ENCODE results near the gene SP5. TPM values are rescaled to one million over a fixed set of nuclear protein-coding genes. Genes with fewer than 3 reads are reported as not detected.

The SP5 gene
- total RNA-seq, 4 donors from 2014 or later: 0.29 to 0.44 (median 0.39) TPM; not detected in 1

GRCh38 chr2:170711774-170712652, 3.1 kb upstream of the SP5 start:
- H3K4me1 ChIP-seq: peaks cover 4 to 13% of the 10 kb centered on the region in 2 donors
- H3K27ac ChIP-seq: no peak overlapping the region
- H3K4me3 ChIP-seq: peak overlapping the region in 1 of 4 donors; percentile 21
- H3K9me3 ChIP-seq: no peaks in the 10 kb centered on the region
- peaks cover 68 to 80% (median 78%) of the 10 kb centered on the region in 3 donors for H3K27me3 ChIP-seq
- intact Hi-C loops (cut with DNase I; ENCODE audit: low total_unique reads): loop anchor here (10.0 kb wide), 1 partner anchor 103 kb away; the partner anchor contains the start of gene GAD1
- ATAC-seq (no peak), DNase-seq (no peak)
- TF ChIP-seq POLR2A (IDR thresholded peaks at IDR 0.05) (no peak), CTCF (IDR thresholded peaks at IDR 0.05 in 4 of 5, conservative IDR thresholded peaks at IDR 0.05 in 1 of 5) (no peak)
- in situ Hi-C loops (cut with MboI; ENCODE audit: low sequenced_read_pairs in 4 of 4): no loop called here
- H3K36me3 ChIP-seq: no peaks in the 10 kb centered on the region

GRCh38 chr2:170712653-170713542, 2.2 kb upstream of the SP5 start:
- in situ Hi-C loops (cut with MboI; ENCODE audit: low sequenced_read_pairs in 4 of 4): no loop called here

GRCh38 chr2:170713543-170714380, 1.4 kb upstream of the SP5 start:
- in situ Hi-C loops (cut with MboI; ENCODE audit: low sequenced_read_pairs in 4 of 4): no loop called here
- Histone ChIP-seq H3K9me3 (no peaks in the 10 kb centered on the region), H3K27ac (no peak overlapping the region), H3K4me1 (peaks cover 4 to 16% of the 10 kb centered on the region in 2 donors), H3K4me3 (peak overlapping the region; percentile 44 to 63 (median 58)), H3K36me3 (no peaks in the 10 kb centered on the region), H3K27me3 (peaks cover 83 to 95% (median 91%) of the 10 kb centered on the region in 3 donors)
- no peak for ATAC-seq
- DNase-seq: no peak
- TF ChIP-seq CTCF (IDR thresholded peaks at IDR 0.05 in 4 of 5, conservative IDR thresholded peaks at IDR 0.05 in 1 of 5): no peak
- no peak for TF ChIP-seq POLR2A (IDR thresholded peaks at IDR 0.05)
- intact Hi-C loops (cut with DNase I; ENCODE audit: low total_unique reads): loop anchor here (10.0 kb wide), 1 partner anchor 101 kb away; the partner anchor contains the start of gene GAD1

More at GRCh38 chr2:170712653-170713542, 2.2 kb upstream of the SP5 start:
- H3K9me3 ChIP-seq: no peaks in the 10 kb centered on the region
- DNase-seq: no peak
- peaks cover 76 to 89% (median 86%) of the 10 kb centered on the region in 3 donors for H3K27me3 ChIP-seq
- H3K27ac ChIP-seq: no peak overlapping the region
- no peak for TF ChIP-seq CTCF (IDR thresholded peaks at IDR 0.05 in 4 of 5, conservative IDR thresholded peaks at IDR 0.05 in 1 of 5)
- no peak for TF ChIP-seq POLR2A (IDR thresholded peaks at IDR 0.05)
- H3K36me3 ChIP-seq: no peaks in the 10 kb centered on the region
- peak overlapping the region in 1 of 4 donors; percentile 59 for H3K4me3 ChIP-seq
- peaks cover 4 to 16% of the 10 kb centered on the region in 2 donors for H3K4me1 ChIP-seq
- ATAC-seq: no peak
- intact Hi-C loops (cut with DNase I; ENCODE audit: low total_unique reads): loop anchor here (10.0 kb wide), 1 partner anchor 102 kb away; the partner anchor contains the start of gene GAD1

All from gastrocnemius medialis (tissue), 4 donors.